ENCODE data around the gene TXLNA. TPM values are rescaled to one million over a fixed set of nuclear protein-coding genes. Genes with fewer than 3 reads are reported as not detected.
A peak's percentile ranks its signal among the peaks of the same experiment; 100 is the strongest.

The TXLNA gene
- polyA plus RNA-seq, 1 donor = 30.8 TPM

GRCh38 chr1:32215629-32216480, 36.4 kb downstream of the TXLNA start:
- no peak for DNase-seq

- no peak for DNase-seq
These were observed 37.1 kb downstream of the TXLNA start for GRCh38 chr1:32216566-32216965.

GRCh38 chr1:32219022-32219421, 39.5 kb downstream of the TXLNA start:
- no peak for DNase-seq

- DNase-seq = no peak
These were observed 41.5 kb downstream of the TXLNA start for GRCh38 chr1:32220746-32221580.

- no peak for DNase-seq
These were observed 42.1 kb downstream of the TXLNA start for GRCh38 chr1:32221581-32221979.

GRCh38 chr1:32221980-32222755, 42.7 kb downstream of the TXLNA start, which contains the start of the genes EIF3I and TMEM234:
EIF3I (plus strand) TSS chr1:32222407; CDS start chr1:32222442, 35 bp downstream.
TMEM234 (minus strand) TSS chr1:32222353; CDS start chr1:32222322, 31 bp downstream.
- DNase-seq = peak; percentile 92

- DNase-seq = no peak
These were observed 44.2 kb downstream of the TXLNA start for GRCh38 chr1:32223683-32224082.

- DNase-seq = no peak
These were observed 44.8 kb downstream of the TXLNA start for GRCh38 chr1:32224285-32224684.

GRCh38 chr1:32228771-32229170, 49.3 kb downstream of the TXLNA start:
- DNase-seq = no peak

- DNase-seq = no peak
These were observed 52.5 kb downstream of the TXLNA start for GRCh38 chr1:32231843-32232432.

- no peak for DNase-seq
These were observed 53.3 kb downstream of the TXLNA start for GRCh38 chr1:32232558-32233304.

- no peak for DNase-seq
These were observed 55.3 kb downstream of the TXLNA start for GRCh38 chr1:32234792-32235191.

- no peak for DNase-seq
These were observed 59.9 kb downstream of the TXLNA start for GRCh38 chr1:32239337-32239736.

- no peak for DNase-seq
These were observed 60.3 kb downstream of the TXLNA start for GRCh38 chr1:32239790-32240139.

- DNase-seq = peak; percentile 54
These were observed 60.9 kb downstream of the TXLNA start for GRCh38 chr1:32240140-32240951.

GRCh38 chr1:32241001-32241763, 61.7 kb downstream of the TXLNA start:
- DNase-seq = peak; percentile 68

GRCh38 chr1:32242341-32242851, 62.9 kb downstream of the TXLNA start:
- peak; percentile 66 for DNase-seq

GRCh38 chr1:32246888-32247273, 67.4 kb downstream of the TXLNA start, which contains the start of gene FAM167B:
FAM167B (plus strand) TSS chr1:32247222; CDS start chr1:32247422, 200 bp downstream.
- no peak for DNase-seq

GRCh38 chr1:32247452-32247851, 68.0 kb downstream of the TXLNA start:
- no peak for DNase-seq
